ENCODE measurements around the gene FEM1A.
"Not testable (repeated sequence)": the region's sequence is repeated elsewhere in the genome, so short reads cannot be mapped to it uniquely, and the experiment has no call there.

The FEM1A gene

GRCh38 chr19:4791183-4792018, at the start of gene FEM1A:
TSS of gene FEM1A (plus strand) at chr19:4791734. CDS start at chr19:4791855, 121 bp downstream.
- peak; percentile 98 for DNase-seq

GRCh38 chr19:4742723-4743646, 48.5 kb upstream of the FEM1A start:
- no peak for DNase-seq

GRCh38 chr19:4744451-4745174, 46.9 kb upstream of the FEM1A start:
- DNase-seq: no peak

GRCh38 chr19:4745175-4745574, 46.4 kb upstream of the FEM1A start:
- not testable (repeated sequence) for DNase-seq

- DNase-seq: no peak
Observed at GRCh38 chr19:4745986-4746385, 45.5 kb upstream of the FEM1A start.

- DNase-seq: no peak
Observed at GRCh38 chr19:4748185-4748584, 43.3 kb upstream of the FEM1A start.

- no peak for DNase-seq
Observed at GRCh38 chr19:4748589-4748988, 42.9 kb upstream of the FEM1A start.

- no peak for DNase-seq
Observed at GRCh38 chr19:4749870-4750590, 41.5 kb upstream of the FEM1A start.

- DNase-seq: no peak
Observed at GRCh38 chr19:4754248-4754647, 37.3 kb upstream of the FEM1A start.

- DNase-seq: no peak
Observed at GRCh38 chr19:4755459-4755858, 36.1 kb upstream of the FEM1A start.

GRCh38 chr19:4758082-4758481, 33.5 kb upstream of the FEM1A start:
- DNase-seq: no peak

- no peak for DNase-seq
Observed at GRCh38 chr19:4758659-4759058, 32.9 kb upstream of the FEM1A start.

- DNase-seq: peak; percentile 31
Observed at GRCh38 chr19:4759388-4760284, 31.9 kb upstream of the FEM1A start.

GRCh38 chr19:4760285-4760650, 31.3 kb upstream of the FEM1A start:
- no peak for DNase-seq

- DNase-seq: no peak
Observed at GRCh38 chr19:4763021-4763420, 28.5 kb upstream of the FEM1A start.

- no peak for DNase-seq
Observed at GRCh38 chr19:4764393-4764660, 27.2 kb upstream of the FEM1A start.

GRCh38 chr19:4768934-4769777, 22.4 kb upstream of the FEM1A start:
- DNase-seq: peak; percentile 48

- no peak for DNase-seq
Observed at GRCh38 chr19:4772566-4772965, 19.0 kb upstream of the FEM1A start.

GRCh38 chr19:4773047-4773640, 18.4 kb upstream of the FEM1A start:
- DNase-seq: no peak

- DNase-seq: no peak
Observed at GRCh38 chr19:4774136-4774535, 17.4 kb upstream of the FEM1A start.

Data from activated effector memory CD4-positive, alpha-beta T cell treated with Interleukin-2 at 50 U/mL for 16 hours (primary cell).